HCT116 (cell line): Measurements from ENCODE around the gene DENND1A. TPM values are rescaled to one million over a fixed set of nuclear protein-coding genes. Genes with fewer than 3 reads are reported as not detected.

Experiments
- ATAC-seq: fragments of 200-7000 bp; cut with Tn5 transposase; 2 replicates; pipeline ENCODE4 v1.9.1; 2020; ENCODE audit warnings: mild to moderate bottlenecking, moderate library complexity
- BruUV-seq: library from RNA; stranded (reverse); fragments of 400-500 nt; replicated peaks from 2 replicates; lab custom pipeline; 2021; lab: Mats Ljungman, UMichigan
- CTCF ChIA-PET: fragments of 300-600 bp; sonication (Branson Sonifier 250); formaldehyde crosslinking; loops from one replicate; lab custom pipeline; 2021; ENCODE audit warnings: antibody characterized with exemption; lab: Charles Lee
- POLR2A ChIA-PET: fragments of 300-600, 350-600 bp; sonication (Branson Sonifier 250); formaldehyde crosslinking; loops from one replicate; lab custom pipeline; 2021; ENCODE audit warnings: antibody characterized with exemption; lab: Charles Lee
- RAD21 ChIA-PET, 2 experiments: fragments of 300-600 bp; sonication (Branson Sonifier 250); formaldehyde crosslinking; loops; one replicate each; lab custom pipeline; 2023; ENCODE audit warnings: low total read pairs in 2 of 2; ENCODE audit not compliant: uncharacterized antibody in 2 of 2, unreplicated experiment in 2 of 2, low non-redundant PET in 1 of 2; lab: Charles Lee
- DNase-seq: peaks from one replicate; pipeline ENCODE4 v3.0.0-alpha.2; 2010; ENCODE audit warnings: low read depth, low spot score
- H2AFZ ChIP-seq: fragments of 200-600 bp; shearing (Covaris generic), sonication (generic); 2 replicates; pipeline ENCODE4 v1.6.1; 2017; ENCODE audit warnings: low read depth, mixed run types, mixed read lengths, antibody characterized with exemption, low read length; ENCODE audit not compliant: poor library complexity, severe bottlenecking
- H3K27ac ChIP-seq: 2 replicates; pipeline ENCODE4 v1.5.1; 2012; ENCODE audit warnings: low read depth, low read length
- H3K27me3 ChIP-seq: fragments of 200-600 bp; sonication (generic); 2 replicates; pipeline ENCODE4 v1.6.1; 2016; ENCODE audit warnings: mixed run types, low read length, mixed read lengths; ENCODE audit not compliant: insufficient read depth
- H3K36me3 ChIP-seq, 2 experiments: fragments of 200-500 bp in 1 of 2; fragments of 200-600 bp in 1 of 2; sonication (Bioruptor generic) in 1 of 2; sonication (generic) in 1 of 2; 2 replicates each; pipeline versions ENCODE4 v1.5.1 to v1.6.1; 2014 to 2016; ENCODE audit warnings: low read length in 2 of 2, inconsistent platforms in 1 of 2, mixed read lengths in 1 of 2, mixed run types in 1 of 2; ENCODE audit not compliant: insufficient read depth in 2 of 2, control insufficient read depth in 1 of 2
- H3K4me1 ChIP-seq, 2 experiments: fragments of 200-600 bp in 1 of 2; sonication (generic) in 1 of 2; 2 replicates each; pipeline versions ENCODE4 v1.5.1 to v1.6.1; 2012 to 2017; ENCODE audit warnings: low read length in 2 of 2, inconsistent platforms in 1 of 2, mild to moderate bottlenecking in 1 of 2, mixed read lengths in 1 of 2, mixed run types in 1 of 2, moderate library complexity in 1 of 2; ENCODE audit not compliant: insufficient read depth in 2 of 2, control insufficient read depth in 1 of 2
- H3K4me2 ChIP-seq: fragments of 200-600 bp; sonication (generic); 2 replicates; pipeline ENCODE4 v1.6.1; 2017; ENCODE audit warnings: mixed run types, low read length, mixed read lengths
- H3K4me3 ChIP-seq, 2 experiments: fragments of 200-600 bp in 1 of 2; sonication (generic) in 1 of 2; replicated peaks in 1 of 2; 2 replicates each; pipeline ENCODE4 v1.5.1; 2011 to 2016; ENCODE audit warnings: low read length in 2 of 2, control low read depth in 1 of 2, low read depth in 1 of 2, mild to moderate bottlenecking in 1 of 2, mixed read lengths in 1 of 2, mixed run types in 1 of 2
- H3K79me2 ChIP-seq: fragments of 200-600 bp; sonication (generic); 2 replicates; pipeline ENCODE4 v1.6.1; 2017; ENCODE audit warnings: mild to moderate bottlenecking, mixed run types, low read length, moderate library complexity, mixed read lengths; ENCODE audit not compliant: insufficient read depth
- H3K9ac ChIP-seq: fragments of 200-600 bp; sonication (generic); 2 replicates; pipeline ENCODE4 v1.6.1; 2016; ENCODE audit warnings: low read length, mixed read lengths
- H3K9me2 ChIP-seq: fragments of 200-600 bp; sonication (generic), shearing (Covaris generic); 2 replicates; pipeline ENCODE4 v1.6.1; 2017; ENCODE audit warnings: mixed run types, mild to moderate bottlenecking, moderate library complexity; ENCODE audit not compliant: insufficient read depth
- H3K9me3 ChIP-seq, 2 experiments: fragments of 200-500 bp in 1 of 2; fragments of 200-600 bp in 1 of 2; sonication (Bioruptor generic) in 1 of 2; sonication (generic) in 1 of 2; 2 replicates each; pipeline ENCODE4 v1.6.1; 2014 to 2017; ENCODE audit warnings: low read length in 2 of 2, mixed read lengths in 2 of 2, inconsistent platforms in 1 of 2, low read depth in 1 of 2, mild to moderate bottlenecking in 1 of 2, mixed run types in 1 of 2, moderate library complexity in 1 of 2; ENCODE audit not compliant: control insufficient read depth in 1 of 2, insufficient read depth in 1 of 2
- H4K20me1 ChIP-seq: fragments of 200-600 bp; sonication (generic), shearing (Covaris generic); 2 replicates; pipeline ENCODE4 v1.6.1; 2017; ENCODE audit warnings: mixed run types, mild to moderate bottlenecking, moderate library complexity; ENCODE audit not compliant: insufficient read depth
- ATF3 ChIP-seq: IDR thresholded peaks from 2 replicates; pipeline ENCODE4 v1.6.1; 2012
- CBX3 ChIP-seq: IDR thresholded peaks from 2 replicates; pipeline ENCODE4 v1.6.1; 2012; ENCODE audit warnings: low read depth
- CEBPB ChIP-seq: IDR thresholded peaks from 2 replicates; pipeline ENCODE4 v1.6.1; 2012; ENCODE audit warnings: low read depth
- ELF1 ChIP-seq: IDR thresholded peaks from 2 replicates; pipeline ENCODE4 v1.6.1; 2012; ENCODE audit warnings: low read depth, borderline replicate concordance
- EZH2 ChIP-seq: fragments of 200-600 bp; sonication (generic); IDR thresholded peaks from 2 replicates; pipeline ENCODE4 v1.6.1; 2017; ENCODE audit warnings: antibody characterized with exemption, mixed run types
- EZH2phosphoT487 ChIP-seq: fragments of 200-600 bp; IDR thresholded peaks from 2 replicates; pipeline ENCODE4 v1.6.1; 2018; ENCODE audit warnings: antibody characterized with exemption, borderline replicate concordance
- FOSL1 ChIP-seq: IDR thresholded peaks from 2 replicates; pipeline ENCODE4 v1.6.1; 2012; ENCODE audit warnings: low read depth
- MAX ChIP-seq: IDR thresholded peaks from 2 replicates; pipeline ENCODE4 v1.6.1; 2012
- POLR2A ChIP-seq: IDR thresholded peaks from 2 replicates; pipeline ENCODE4 v1.7.0; 2011; ENCODE audit warnings: borderline replicate concordance; ENCODE audit not compliant: insufficient read depth, insufficient read length; ENCODE audit errors: extremely low read depth
- POLR2AphosphoS5 ChIP-seq: IDR thresholded peaks from 2 replicates; pipeline ENCODE4 v1.6.1; 2011; ENCODE audit warnings: mild to moderate bottlenecking, low read depth, low read length, moderate library complexity
- RAD21 ChIP-seq: IDR thresholded peaks from 2 replicates; pipeline ENCODE4 v1.6.1; 2012; ENCODE audit warnings: low read depth, mild to moderate bottlenecking
- REST ChIP-seq: IDR thresholded peaks from 2 replicates; pipeline ENCODE4 v1.6.1; 2012; ENCODE audit warnings: low read depth
- SIN3A ChIP-seq: IDR thresholded peaks from 2 replicates; pipeline ENCODE4 v1.6.1; 2012; ENCODE audit warnings: low read depth
- TCF7L2 ChIP-seq: IDR thresholded peaks from 2 replicates; pipeline ENCODE4 v1.7.0; 2011; ENCODE audit warnings: borderline replicate concordance, inconsistent platforms; ENCODE audit not compliant: insufficient read depth, insufficient read length; ENCODE audit errors: extremely low read depth
- YY1 ChIP-seq: IDR thresholded peaks from 2 replicates; pipeline ENCODE4 v1.6.1; 2011; ENCODE audit warnings: low read length, low read depth, moderate library complexity, mild to moderate bottlenecking; ENCODE audit not compliant: insufficient replicate concordance; ENCODE audit errors: extremely low read depth
- ZFX ChIP-seq: fragments of 450-650 bp; IDR thresholded peaks from 2 replicates; pipeline ENCODE4 v1.6.1; 2017
- ZNF274 ChIP-seq: fragments of 200-500 bp; sonication (Bioruptor generic); IDR thresholded peaks from 2 replicates; pipeline ENCODE4 v1.6.1; 2014; ENCODE audit warnings: mild to moderate bottlenecking, low read depth, low read length, inconsistent platforms
- intact Hi-C: fragments of 100-400 bp; cut with micrococcal nuclease; formaldehyde crosslinking; loops from 2 replicates; pipeline ENCODE4 v1.10.0; 2022
- total RNA-seq: library from RNA; stranded (reverse); gene quantifications from one replicate; pipeline ENCODE4 v1.2.1, GENCODE V29; 2021; ENCODE audit not compliant: unreplicated experiment
- TF ChIP-seq, protein P1 (sequence below): IDR thresholded peaks from 2 replicates; pipeline ENCODE4 v1.6.1; 2011; ENCODE audit warnings: mild to moderate bottlenecking, low read length, moderate library complexity; ENCODE audit not compliant: insufficient replicate concordance; ENCODE audit errors: extremely low read depth

The DENND1A gene
- total RNA-seq, 1 experiment from 2014 or later, result 33.0 TPM

- TF ChIP-seq, protein P1, sequence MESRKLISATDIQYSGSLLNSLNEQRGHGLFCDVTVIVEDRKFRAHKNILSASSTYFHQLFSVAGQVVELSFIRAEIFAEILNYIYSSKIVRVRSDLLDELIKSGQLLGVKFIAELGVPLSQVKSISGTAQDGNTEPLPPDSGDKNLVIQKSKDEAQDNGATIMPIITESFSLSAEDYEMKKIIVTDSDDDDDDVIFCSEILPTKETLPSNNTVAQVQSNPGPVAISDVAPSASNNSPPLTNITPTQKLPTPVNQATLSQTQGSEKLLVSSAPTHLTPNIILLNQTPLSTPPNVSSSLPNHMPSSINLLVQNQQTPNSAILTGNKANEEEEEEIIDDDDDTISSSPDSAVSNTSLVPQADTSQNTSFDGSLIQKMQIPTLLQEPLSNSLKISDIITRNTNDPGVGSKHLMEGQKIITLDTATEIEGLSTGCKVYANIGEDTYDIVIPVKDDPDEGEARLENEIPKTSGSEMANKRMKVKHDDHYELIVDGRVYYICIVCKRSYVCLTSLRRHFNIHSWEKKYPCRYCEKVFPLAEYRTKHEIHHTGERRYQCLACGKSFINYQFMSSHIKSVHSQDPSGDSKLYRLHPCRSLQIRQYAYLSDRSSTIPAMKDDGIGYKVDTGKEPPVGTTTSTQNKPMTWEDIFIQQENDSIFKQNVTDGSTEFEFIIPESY, result no peak
- no peak for TF ChIP-seq ZFX
- no peak for TF ChIP-seq ATF3
- TF ChIP-seq REST, result no peak
- no peak for TF ChIP-seq RAD21
- TF ChIP-seq CBX3, result no peak
- no peak for TF ChIP-seq TCF7L2
- no peak for TF ChIP-seq ELF1
- no peak for TF ChIP-seq POLR2AphosphoS5
- TF ChIP-seq CEBPB, result no peak
- no peak for TF ChIP-seq MAX
- no peak for TF ChIP-seq ZNF274
- no peak for TF ChIP-seq FOSL1
- TF ChIP-seq POLR2A, result no peak
- TF ChIP-seq YY1, result no peak
- TF ChIP-seq SIN3A, result no peak
- no peak for TF ChIP-seq EZH2phosphoT487
- TF ChIP-seq EZH2, result no peak
- H3K9me3 ChIP-seq, result no peaks in the 10 kb centered on the region
- BruUV-seq, result no TSS peak
- no peaks in the 10 kb centered on the region for H3K27me3 ChIP-seq
- no peaks in the 10 kb centered on the region for H3K79me2 ChIP-seq
- H2AFZ ChIP-seq, result no peak overlapping the region
- no peaks in the 10 kb centered on the region for H3K9me2 ChIP-seq
- no peaks in the 10 kb centered on the region for H4K20me1 ChIP-seq
- CTCF ChIA-PET, result interaction anchor here (0.6 to 2.1 kb wide), 2 partner anchors 11 to 873 kb away, joined by 3 to 5 read pairs; no protein-coding TSS in a partner anchor
- no peak overlapping the region for H3K9ac ChIP-seq
- peaks cover 16 to 18% of the 10 kb centered on the region in 2 experiments; a peak in 3 of 4 replicates for H3K4me1 ChIP-seq
- no peak overlapping the region for H3K27ac ChIP-seq
- H3K4me2 ChIP-seq, result peak overlapping the region; percentile 29; the same call in 1 of the 2 replicates
- RAD21 ChIA-PET, result no interaction called here
- H3K36me3 ChIP-seq, result no peaks in the 10 kb centered on the region
- no peak for DNase-seq
- POLR2A ChIA-PET, result no interaction called here
- intact Hi-C loops, result no loop called here
- peak; percentile 57 for ATAC-seq
- no peak overlapping the region for H3K4me3 ChIP-seq
These were observed 569.5 kb downstream of the DENND1A start for GRCh38 chr9:123360161-123361085.
